ENCODE results near the gene UBE2S.

UBE2S gene

DNA sequence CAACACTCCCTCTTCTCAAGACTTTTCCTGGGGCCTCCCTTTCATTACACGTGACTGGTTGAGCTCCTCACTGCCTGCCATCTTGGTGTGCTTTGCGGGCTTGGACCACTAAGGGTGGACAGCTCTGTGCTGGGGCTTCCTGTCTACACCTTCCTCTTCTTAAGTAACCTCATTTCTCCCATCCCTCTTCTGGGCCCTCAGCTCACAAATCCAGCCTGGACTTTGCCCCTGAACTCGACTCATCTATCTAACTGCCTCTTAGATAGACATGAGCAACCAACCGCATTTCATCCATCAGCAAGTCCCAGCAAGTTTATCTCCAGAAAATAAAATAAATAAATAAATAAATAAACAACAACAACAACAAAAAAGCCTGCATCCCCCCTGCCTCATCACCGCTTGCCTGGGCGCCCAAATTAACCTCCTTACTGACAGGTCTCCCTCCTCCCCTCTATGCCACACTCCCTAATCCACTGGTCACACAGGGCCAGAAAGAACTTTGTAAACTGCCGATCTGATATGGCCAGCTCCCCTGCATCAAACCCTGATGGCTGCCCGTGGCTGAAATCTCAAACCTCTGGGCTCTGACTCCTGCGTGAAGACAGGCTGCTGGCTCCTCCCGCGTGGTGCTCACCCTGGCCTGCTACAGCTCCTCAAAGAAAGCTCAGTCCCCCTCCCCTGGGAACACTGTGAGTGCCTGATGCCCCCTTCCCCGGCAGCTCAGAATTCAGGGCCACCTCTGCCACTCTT is 46.1 kb upstream of the UBE2S start:
- Histone ChIP-seq H3K4me3 (ENCODE audit: insufficient read depth, low read length, poor library complexity, severe bottlenecking) (no peak overlapping the region), H3K36me3 (ENCODE audit: low read length) (no peaks in the 10 kb centered on the region), H2AFZ (ENCODE audit: low read depth, low read length, severe bottlenecking) (no peak overlapping the region), H4K20me1 (ENCODE audit: low read depth, low read length) (no peaks in the 10 kb centered on the region), H3K9me3 (ENCODE audit: insufficient read depth, low read length) (no peaks in the 10 kb centered on the region), H3F3A (ENCODE audit: insufficient read depth) (peaks cover 11% of the 10 kb centered on the region; the same call in 1 of the 2 replicates), H3K9me2 (replicated peaks; ENCODE audit: insufficient read depth, low read length) (no peaks in the 10 kb centered on the region), H3K4me2 (ENCODE audit: low read depth, low read length, poor library complexity, severe bottlenecking) (no peak overlapping the region), H3K9ac (ENCODE audit: low read length) (no peak overlapping the region), H3K27ac (ENCODE audit: low read depth, low read length) (no peak overlapping the region), H3K79me2 (ENCODE audit: insufficient read depth, low read length) (no peaks in the 10 kb centered on the region), H3K27me3 (ENCODE audit: low read length) (no peaks in the 10 kb centered on the region)
- TF ChIP-seq EZH2phosphoT487 (conservative IDR thresholded peaks at IDR 0.05; ENCODE audit: low read length) = no peak
- TF ChIP-seq, protein P1, sequence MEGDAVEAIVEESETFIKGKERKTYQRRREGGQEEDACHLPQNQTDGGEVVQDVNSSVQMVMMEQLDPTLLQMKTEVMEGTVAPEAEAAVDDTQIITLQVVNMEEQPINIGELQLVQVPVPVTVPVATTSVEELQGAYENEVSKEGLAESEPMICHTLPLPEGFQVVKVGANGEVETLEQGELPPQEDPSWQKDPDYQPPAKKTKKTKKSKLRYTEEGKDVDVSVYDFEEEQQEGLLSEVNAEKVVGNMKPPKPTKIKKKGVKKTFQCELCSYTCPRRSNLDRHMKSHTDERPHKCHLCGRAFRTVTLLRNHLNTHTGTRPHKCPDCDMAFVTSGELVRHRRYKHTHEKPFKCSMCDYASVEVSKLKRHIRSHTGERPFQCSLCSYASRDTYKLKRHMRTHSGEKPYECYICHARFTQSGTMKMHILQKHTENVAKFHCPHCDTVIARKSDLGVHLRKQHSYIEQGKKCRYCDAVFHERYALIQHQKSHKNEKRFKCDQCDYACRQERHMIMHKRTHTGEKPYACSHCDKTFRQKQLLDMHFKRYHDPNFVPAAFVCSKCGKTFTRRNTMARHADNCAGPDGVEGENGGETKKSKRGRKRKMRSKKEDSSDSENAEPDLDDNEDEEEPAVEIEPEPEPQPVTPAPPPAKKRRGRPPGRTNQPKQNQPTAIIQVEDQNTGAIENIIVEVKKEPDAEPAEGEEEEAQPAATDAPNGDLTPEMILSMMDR (IDR thresholded peaks at IDR 0.05; ENCODE audit: insufficient read depth, low read length, poor library complexity, severe bottlenecking) = no peak

DNA sequence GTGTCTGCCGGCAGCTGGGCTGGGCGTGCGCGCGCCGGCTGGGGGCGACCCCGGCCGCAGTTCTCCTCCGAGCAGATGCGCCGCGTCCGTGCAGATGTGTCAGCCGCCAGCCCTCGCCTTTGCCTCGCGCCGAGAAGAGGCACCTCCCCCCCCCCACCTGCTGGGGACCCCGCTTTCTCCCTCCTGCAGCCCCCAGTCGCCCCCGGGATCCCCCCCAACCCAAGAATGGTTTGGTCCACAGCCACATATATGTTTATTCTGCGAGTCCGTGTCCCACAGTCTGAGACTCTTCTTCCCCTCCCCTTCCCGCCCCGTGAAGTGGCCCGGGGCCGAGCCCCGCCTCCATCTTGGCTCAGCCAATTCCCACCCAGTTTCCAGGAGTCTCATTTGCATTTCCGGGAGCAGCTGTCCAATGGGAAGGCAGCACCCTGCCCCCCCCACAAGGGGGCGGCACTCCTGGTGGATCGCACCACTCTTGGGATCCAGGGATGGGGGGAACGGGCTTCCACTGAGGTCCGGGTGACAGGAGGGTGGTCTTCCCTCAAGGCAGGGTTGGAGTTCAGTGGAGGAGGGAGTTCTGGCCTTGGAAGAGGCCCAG is 45.3 kb upstream of the UBE2S start:
- Histone ChIP-seq H3K27me3 (ENCODE audit: low read length) (no peaks in the 10 kb centered on the region), H2AFZ (ENCODE audit: low read depth, low read length, severe bottlenecking) (no peak overlapping the region), H3K36me3 (ENCODE audit: low read length) (no peaks in the 10 kb centered on the region), H3K9me2 (replicated peaks; ENCODE audit: insufficient read depth, low read length) (no peaks in the 10 kb centered on the region), H3K79me2 (ENCODE audit: insufficient read depth, low read length) (no peaks in the 10 kb centered on the region), H3F3A (ENCODE audit: insufficient read depth) (peaks cover 11% of the 10 kb centered on the region; the same call in 1 of the 2 replicates), H3K9ac (ENCODE audit: low read length) (no peak overlapping the region), H3K4me2 (ENCODE audit: low read depth, low read length, poor library complexity, severe bottlenecking) (no peak overlapping the region), H3K27ac (ENCODE audit: low read depth, low read length) (no peak overlapping the region), H3K9me3 (ENCODE audit: insufficient read depth, low read length) (no peaks in the 10 kb centered on the region), H3K4me3 (ENCODE audit: insufficient read depth, low read length, poor library complexity, severe bottlenecking) (no peak overlapping the region), H4K20me1 (ENCODE audit: low read depth, low read length) (no peaks in the 10 kb centered on the region)
- TF ChIP-seq EZH2phosphoT487 (conservative IDR thresholded peaks at IDR 0.05; ENCODE audit: low read length) = no peak
- TF ChIP-seq, protein P1 (IDR thresholded peaks at IDR 0.05; ENCODE audit: insufficient read depth, low read length, poor library complexity, severe bottlenecking) = no peak

DNA sequence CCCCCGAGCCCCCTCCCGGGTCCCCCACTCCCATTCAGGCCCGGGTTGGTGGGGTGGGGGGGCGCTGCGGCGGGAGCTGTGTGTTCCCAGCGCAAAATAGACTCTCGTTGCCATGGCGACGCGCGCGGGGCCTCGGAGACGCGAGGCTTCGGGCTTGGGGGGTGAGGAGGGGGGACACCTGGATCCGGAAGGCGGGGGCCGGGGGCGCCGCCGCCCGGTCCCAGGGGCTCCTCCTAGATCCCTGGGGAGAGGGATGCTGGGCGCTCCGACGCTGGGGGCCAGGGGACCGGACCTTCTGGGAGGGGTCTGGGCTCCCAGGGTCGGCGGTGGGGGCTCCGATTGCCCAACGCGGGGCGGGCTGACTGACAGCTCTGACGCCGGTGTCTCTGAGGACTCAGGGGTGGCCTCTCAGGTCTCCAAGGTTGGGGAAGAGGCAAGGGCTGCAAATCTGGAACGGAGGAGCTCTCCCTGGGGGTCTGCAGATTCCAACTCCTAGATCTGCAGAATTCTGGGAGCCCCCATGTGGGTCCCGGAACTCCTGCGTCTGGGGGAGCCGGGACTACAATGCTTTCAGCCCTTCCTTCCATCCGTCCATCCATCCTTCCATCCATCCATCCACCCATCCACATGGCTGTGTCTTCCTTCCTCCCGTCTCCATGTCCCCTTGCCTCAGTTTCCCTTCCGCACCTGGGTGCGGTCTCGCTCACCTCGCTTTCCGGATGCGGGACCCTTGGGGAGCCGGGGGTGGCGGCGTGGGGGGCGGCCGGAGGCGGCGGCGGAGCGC is 44.6 kb upstream of the UBE2S start:
- no peaks in the 10 kb centered on the region for H3K27me3 ChIP-seq (ENCODE audit: low read length)
- H3K4me2 ChIP-seq (ENCODE audit: low read depth, low read length, poor library complexity, severe bottlenecking) = peak overlapping the region; percentile 40
- H2AFZ ChIP-seq (ENCODE audit: low read depth, low read length, severe bottlenecking) = no peak overlapping the region
- H3K27ac ChIP-seq (ENCODE audit: low read depth, low read length) = no peak overlapping the region
- no peaks in the 10 kb centered on the region for H3K36me3 ChIP-seq (ENCODE audit: low read length)
- no peaks in the 10 kb centered on the region for H4K20me1 ChIP-seq (ENCODE audit: low read depth, low read length)
- no peaks in the 10 kb centered on the region for H3K9me2 ChIP-seq (replicated peaks; ENCODE audit: insufficient read depth, low read length)
- TF ChIP-seq EZH2phosphoT487 (conservative IDR thresholded peaks at IDR 0.05; ENCODE audit: low read length) = no peak
- peaks cover 17% of the 10 kb centered on the region; the same call in 1 of the 2 replicates for H3F3A ChIP-seq (ENCODE audit: insufficient read depth)
- no peaks in the 10 kb centered on the region for H3K9me3 ChIP-seq (ENCODE audit: insufficient read depth, low read length)
- no peak overlapping the region for H3K9ac ChIP-seq (ENCODE audit: low read length)
- no peaks in the 10 kb centered on the region for H3K79me2 ChIP-seq (ENCODE audit: insufficient read depth, low read length)
- no peak overlapping the region for H3K4me3 ChIP-seq (ENCODE audit: insufficient read depth, low read length, poor library complexity, severe bottlenecking)
